HEK293 (cell line): ENCODE results near the gene KIF20B.

ENCODE experiments used
- CTCF ChIA-PET: fragments of 350-600 bp; formaldehyde crosslinking; extraction: SDS; loops from one replicate; lab custom pipeline; 2021; ENCODE audit warnings: antibody characterized with exemption; lab: Yijun Ruan, JAX
- POLR2A ChIA-PET: fragments of 300-600 bp; formaldehyde crosslinking; extraction: SDS; loops from one replicate; lab custom pipeline; 2020; ENCODE audit warnings: antibody characterized with exemption, inconsistent platforms; lab: Yijun Ruan, JAX
- H3K27ac ChIP-seq: fragments of 200-500 bp; sonication (Bioruptor generic); 2 replicates; pipeline ENCODE4 v1.5.1; 2014; ENCODE audit warnings: low read depth, low read length, control low read depth, inconsistent platforms; ENCODE audit errors: extremely low read depth
- H3K36me3 ChIP-seq, 2 experiments: fragments of 200-500 bp in 1 of 2; sonication (Bioruptor generic) in 1 of 2; 1 replicate in 1 of 2; 2 replicates in 1 of 2; pipeline ENCODE4 v1.5.1; 2014 to 2017; ENCODE audit warnings: inconsistent platforms in 2 of 2, low read length in 2 of 2; ENCODE audit not compliant: control insufficient read depth in 2 of 2, insufficient read depth in 1 of 2
- H3K4me1 ChIP-seq: fragments of 200-500 bp; sonication (Bioruptor generic); 2 replicates; pipeline ENCODE4 v1.5.1; 2014; ENCODE audit warnings: mild to moderate bottlenecking, low read length, inconsistent platforms; ENCODE audit not compliant: control insufficient read depth, insufficient read depth
- H3K4me3 ChIP-seq: 2 replicates; pipeline ENCODE4 v1.5.1; 2011; ENCODE audit warnings: low read depth, mild to moderate bottlenecking, control low read depth, low read length, moderate library complexity
- H3K9me3 ChIP-seq: fragments of 200-500 bp; sonication (Bioruptor generic); 2 replicates; pipeline ENCODE4 v1.5.1; 2014; ENCODE audit warnings: low read depth, low read length, inconsistent platforms; ENCODE audit not compliant: control insufficient read depth, insufficient read depth
- EGR2 ChIP-seq: fragments of 450-650 bp; formaldehyde crosslinking; IDR thresholded peaks from 2 replicates; pipeline ENCODE4 v1.5.1; 2016; ENCODE audit warnings: low read depth, missing biosample characterization, missing genetic modification characterization
- HOXC10 ChIP-seq: sonication (generic); formaldehyde crosslinking; IDR thresholded peaks from 2 replicates; pipeline ENCODE4 v1.8.1; 2023; ENCODE audit warnings: mild to moderate bottlenecking, missing genetic modification reagents
- IKZF3 ChIP-seq: fragments of 450-650 bp; IDR thresholded peaks from 2 replicates; pipeline ENCODE4 v1.5.0; 2018; ENCODE audit warnings: missing biosample characterization, mild to moderate bottlenecking, missing genetic modification characterization, moderate library complexity
- KLF7 ChIP-seq: fragments of 450-650 bp; formaldehyde crosslinking; IDR thresholded peaks from 2 replicates; pipeline ENCODE4 v1.5.1; 2016; ENCODE audit warnings: missing biosample characterization, missing genetic modification characterization, borderline replicate concordance
- ZBTB11 ChIP-seq: fragments of 450-650 bp; formaldehyde crosslinking; conservative IDR thresholded peaks from 2 replicates; pipeline ENCODE4 v1.5.1; 2016; ENCODE audit warnings: low read depth, missing biosample characterization, missing genetic modification characterization
- ZBTB20 ChIP-seq: fragments of 450-650 bp; formaldehyde crosslinking; IDR thresholded peaks from 2 replicates; pipeline ENCODE4 v1.5.1; 2016; ENCODE audit warnings: missing biosample characterization, missing genetic modification characterization
- ZBTB8A ChIP-seq: fragments of 450-650 bp; formaldehyde crosslinking; IDR thresholded peaks from 2 replicates; pipeline ENCODE4 v1.5.1; 2016; ENCODE audit warnings: missing biosample characterization, missing genetic modification characterization
- ZEB2 ChIP-seq: fragments of 450-650 bp; formaldehyde crosslinking; IDR thresholded peaks from 2 replicates; pipeline ENCODE4 v1.5.1; 2016; ENCODE audit warnings: missing biosample characterization, missing genetic modification characterization
- ZFHX2 ChIP-seq: fragments of 450-650 bp; formaldehyde crosslinking; conservative IDR thresholded peaks from 2 replicates; pipeline ENCODE4 v1.5.1; 2016; ENCODE audit warnings: missing biosample characterization, missing genetic modification characterization
- ZNF112 ChIP-seq: fragments of 450-650 bp; formaldehyde crosslinking; IDR thresholded peaks from 2 replicates; pipeline ENCODE4 v1.5.0; 2017; ENCODE audit warnings: missing biosample characterization, missing genetic modification characterization
- ZNF202 ChIP-seq: fragments of 450-650 bp; formaldehyde crosslinking; IDR thresholded peaks from 2 replicates; pipeline ENCODE4 v1.5.1; 2016; ENCODE audit warnings: missing biosample characterization, missing genetic modification characterization, borderline replicate concordance
- ZNF214 ChIP-seq: fragments of 450-650 bp; formaldehyde crosslinking; IDR thresholded peaks from 2 replicates; pipeline ENCODE4 v1.5.1; 2017; ENCODE audit warnings: missing biosample characterization, mild to moderate bottlenecking, missing genetic modification characterization, borderline replicate concordance
- ZNF221 ChIP-seq: fragments of 450-650 bp; formaldehyde crosslinking; IDR thresholded peaks from 2 replicates; pipeline ENCODE4 v1.5.1; 2017; ENCODE audit warnings: missing biosample characterization, missing genetic modification characterization, borderline replicate concordance
- ZNF223 ChIP-seq: fragments of 450-650 bp; formaldehyde crosslinking; IDR thresholded peaks from 2 replicates; pipeline ENCODE4 v1.5.1; 2016; ENCODE audit warnings: missing biosample characterization, missing genetic modification characterization
- ZNF23 ChIP-seq: fragments of 450-650 bp; formaldehyde crosslinking; IDR thresholded peaks from 2 replicates; pipeline ENCODE4 v1.5.1; 2016; ENCODE audit warnings: missing biosample characterization, missing genetic modification characterization, borderline replicate concordance
- ZNF248 ChIP-seq: fragments of 450-650 bp; formaldehyde crosslinking; IDR thresholded peaks from 2 replicates; pipeline ENCODE4 v1.5.1; 2017; ENCODE audit warnings: missing biosample characterization, missing genetic modification characterization
- ZNF302 ChIP-seq: fragments of 450-650 bp; formaldehyde crosslinking; IDR thresholded peaks from 2 replicates; pipeline ENCODE4 v1.5.1; 2016; ENCODE audit warnings: missing biosample characterization, missing genetic modification characterization, low read depth
- ZNF558 ChIP-seq: fragments of 450-650 bp; formaldehyde crosslinking; IDR thresholded peaks from 2 replicates; pipeline ENCODE4 v1.5.1; 2016; ENCODE audit warnings: missing biosample characterization, missing genetic modification characterization
- ZNF621 ChIP-seq: fragments of 450-650 bp; formaldehyde crosslinking; IDR thresholded peaks from 2 replicates; pipeline ENCODE4 v1.5.1; 2017; ENCODE audit warnings: missing biosample characterization, missing genetic modification characterization
- ZNF645 ChIP-seq: fragments of 450-650 bp; formaldehyde crosslinking; IDR thresholded peaks from 2 replicates; pipeline ENCODE4; 2016; ENCODE audit warnings: missing biosample characterization, missing genetic modification characterization
- ZNF670 ChIP-seq: fragments of 450-650 bp; formaldehyde crosslinking; IDR thresholded peaks from 2 replicates; pipeline ENCODE4 v1.5.1; 2016; ENCODE audit warnings: missing biosample characterization, missing genetic modification characterization, low read depth
- ZNF768 ChIP-seq: fragments of 450-650 bp; formaldehyde crosslinking; IDR thresholded peaks from 2 replicates; pipeline ENCODE4 v1.5.1; 2018; ENCODE audit warnings: missing biosample characterization, mild to moderate bottlenecking, missing genetic modification characterization
- TF ChIP-seq, protein P1 (sequence below): fragments of 450-650 bp; formaldehyde crosslinking; IDR thresholded peaks from 2 replicates; pipeline ENCODE4 v1.5.1; 2017; ENCODE audit warnings: missing biosample characterization, missing genetic modification characterization
- TF ChIP-seq, protein P2 (sequence below): fragments of 450-650 bp; formaldehyde crosslinking; IDR thresholded peaks from 2 replicates; pipeline ENCODE4 v1.5.1; 2016; ENCODE audit warnings: missing biosample characterization, missing genetic modification characterization

Gene KIF20B

DNA sequence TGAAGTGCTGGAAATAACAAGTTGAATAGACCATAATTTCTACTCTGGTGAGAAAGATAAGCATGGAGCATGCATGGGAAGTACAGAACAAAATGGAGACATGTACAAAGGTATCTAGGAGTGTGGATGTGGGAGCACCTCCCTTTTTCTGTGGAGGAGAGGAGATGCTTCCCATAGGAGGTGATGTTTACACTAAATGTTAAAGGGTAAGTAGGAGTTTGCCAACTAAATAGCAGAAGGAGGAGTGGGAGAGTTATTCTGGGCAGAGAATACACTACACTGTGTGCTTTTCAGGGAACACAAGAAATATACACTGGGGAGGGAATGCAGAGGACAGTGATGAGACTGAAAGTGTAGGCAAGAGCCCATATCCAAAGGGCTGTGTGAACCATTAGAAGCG lies 35.3 kb upstream of the KIF20B start:
- Histone ChIP-seq H3K4me1 (no peaks in the 10 kb centered on the region), H3K4me3 (no peak overlapping the region), H3K9me3 (no peaks in the 10 kb centered on the region), H3K36me3 (no peaks in the 10 kb centered on the region), H3K27ac (no peak overlapping the region)
- no peak for TF ChIP-seq IKZF3
- peak; percentile 95 for TF ChIP-seq EGR2 (tag by site-specific recombination)
- peak; percentile 77 for TF ChIP-seq ZFHX2
- TF ChIP-seq ZNF645 = no peak
- no peak for TF ChIP-seq ZNF768 (tag by site-specific recombination)
- ChIA-PET POLR2A (no interaction called here), CTCF (no interaction called here)

GRCh38 chr10:89668386-89669071 lies 32.9 kb upstream of the KIF20B start:
- POLR2A ChIA-PET = interaction anchor here (1.0 kb wide), 1 partner anchor 9 kb away, joined by 3 read pairs; no protein-coding TSS in a partner anchor
- Histone ChIP-seq H3K36me3 (no peaks in the 10 kb centered on the region), H3K27ac (no peak overlapping the region), H3K4me1 (no peaks in the 10 kb centered on the region)
- CTCF ChIA-PET = interaction anchor here (0.7 kb wide), 2 partner anchors 12 to 25 kb away, joined by 3 read pairs; no protein-coding TSS in a partner anchor
- TF ChIP-seq, protein P1, sequence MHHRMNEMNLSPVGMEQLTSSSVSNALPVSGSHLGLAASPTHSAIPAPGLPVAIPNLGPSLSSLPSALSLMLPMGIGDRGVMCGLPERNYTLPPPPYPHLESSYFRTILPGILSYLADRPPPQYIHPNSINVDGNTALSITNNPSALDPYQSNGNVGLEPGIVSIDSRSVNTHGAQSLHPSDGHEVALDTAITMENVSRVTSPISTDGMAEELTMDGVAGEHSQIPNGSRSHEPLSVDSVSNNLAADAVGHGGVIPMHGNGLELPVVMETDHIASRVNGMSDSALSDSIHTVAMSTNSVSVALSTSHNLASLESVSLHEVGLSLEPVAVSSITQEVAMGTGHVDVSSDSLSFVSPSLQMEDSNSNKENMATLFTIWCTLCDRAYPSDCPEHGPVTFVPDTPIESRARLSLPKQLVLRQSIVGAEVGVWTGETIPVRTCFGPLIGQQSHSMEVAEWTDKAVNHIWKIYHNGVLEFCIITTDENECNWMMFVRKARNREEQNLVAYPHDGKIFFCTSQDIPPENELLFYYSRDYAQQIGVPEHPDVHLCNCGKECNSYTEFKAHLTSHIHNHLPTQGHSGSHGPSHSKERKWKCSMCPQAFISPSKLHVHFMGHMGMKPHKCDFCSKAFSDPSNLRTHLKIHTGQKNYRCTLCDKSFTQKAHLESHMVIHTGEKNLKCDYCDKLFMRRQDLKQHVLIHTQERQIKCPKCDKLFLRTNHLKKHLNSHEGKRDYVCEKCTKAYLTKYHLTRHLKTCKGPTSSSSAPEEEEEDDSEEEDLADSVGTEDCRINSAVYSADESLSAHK = no peak
- TF ChIP-seq, protein P2, sequence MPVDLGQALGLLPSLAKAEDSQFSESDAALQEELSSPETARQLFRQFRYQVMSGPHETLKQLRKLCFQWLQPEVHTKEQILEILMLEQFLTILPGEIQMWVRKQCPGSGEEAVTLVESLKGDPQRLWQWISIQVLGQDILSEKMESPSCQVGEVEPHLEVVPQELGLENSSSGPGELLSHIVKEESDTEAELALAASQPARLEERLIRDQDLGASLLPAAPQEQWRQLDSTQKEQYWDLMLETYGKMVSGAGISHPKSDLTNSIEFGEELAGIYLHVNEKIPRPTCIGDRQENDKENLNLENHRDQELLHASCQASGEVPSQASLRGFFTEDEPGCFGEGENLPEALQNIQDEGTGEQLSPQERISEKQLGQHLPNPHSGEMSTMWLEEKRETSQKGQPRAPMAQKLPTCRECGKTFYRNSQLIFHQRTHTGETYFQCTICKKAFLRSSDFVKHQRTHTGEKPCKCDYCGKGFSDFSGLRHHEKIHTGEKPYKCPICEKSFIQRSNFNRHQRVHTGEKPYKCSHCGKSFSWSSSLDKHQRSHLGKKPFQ (tag by site-specific recombination) = no peak
- TF ChIP-seq ZNF223 (tag by site-specific recombination) (no peak), ZNF112 (tag by site-specific recombination) (no peak), ZNF621 (tag by site-specific recombination) (no peak), ZNF221 (tag by site-specific recombination) (no peak), ZBTB8A (tag by site-specific recombination) (no peak), ZBTB11 (tag by site-specific recombination) (no peak), HOXC10 (CRISPR knock-in tag) (no peak), ZNF23 (tag by site-specific recombination) (no peak), ZNF302 (tag by site-specific recombination) (no peak), ZBTB20 (no peak), ZNF558 (tag by site-specific recombination) (no peak), ZEB2 (tag by site-specific recombination) (no peak), ZNF214 (no peak), ZNF248 (tag by site-specific recombination) (no peak), ZNF202 (no peak), KLF7 (tag by site-specific recombination) (no peak), ZNF670 (no peak)
- TF ChIP-seq, all 188 proteins: peak for 0
- no peak overlapping the region for H3K4me3 ChIP-seq
- H3K9me3 ChIP-seq = no peaks in the 10 kb centered on the region
